Kidney tubule cell (primary cell): ENCODE data around the gene CCNI.
A peak's percentile ranks its signal among the peaks of the same experiment; 100 is the strongest.
"Not testable (repeated sequence)": the region's sequence is repeated elsewhere in the genome, so short reads cannot be mapped to it uniquely, and the experiment has no call there.

Experiments used
- DNase-seq: peaks from one replicate; pipeline ENCODE4 v3.0.0-alpha.2; 2018; ENCODE audit warnings: low spot score

The CCNI gene

GRCh38 chr4:77039796-77040195 is 36.0 kb downstream of the CCNI start:
- DNase-seq: no peak

GRCh38 chr4:77037736-77038135 is 38.1 kb downstream of the CCNI start:
- no peak for DNase-seq

- not testable (repeated sequence) for DNase-seq
Observed at GRCh38 chr4:77037168-77037567, 38.6 kb downstream of the CCNI start.

- DNase-seq: no peak
Observed at GRCh38 chr4:77036206-77036605, 39.6 kb downstream of the CCNI start.

GRCh38 chr4:77035153-77035552 is 40.6 kb downstream of the CCNI start:
- no peak for DNase-seq

- DNase-seq: no peak
Observed at GRCh38 chr4:77031544-77031943, 44.2 kb downstream of the CCNI start.

- not testable (repeated sequence) for DNase-seq
Observed at GRCh38 chr4:77029757-77030156, 46.0 kb downstream of the CCNI start.

- DNase-seq: no peak
Observed at GRCh38 chr4:77028246-77028645, 47.5 kb downstream of the CCNI start.

- no peak for DNase-seq
Observed at GRCh38 chr4:77026322-77026704, 49.5 kb downstream of the CCNI start.

GRCh38 chr4:77025643-77026321 is 50.0 kb downstream of the CCNI start:
- DNase-seq: no peak

- no peak for DNase-seq
Observed at GRCh38 chr4:77023920-77024319, 51.9 kb downstream of the CCNI start.

- DNase-seq: peak; percentile 69
Observed at GRCh38 chr4:77022560-77023179, 53.1 kb downstream of the CCNI start.

GRCh38 chr4:77021614-77022089 is 54.1 kb downstream of the CCNI start:
- no peak for DNase-seq

- DNase-seq: no peak
Observed at GRCh38 chr4:77020017-77020416, 55.8 kb downstream of the CCNI start.

- peak; percentile 90 for DNase-seq
Observed at GRCh38 chr4:77015390-77015789, 60.4 kb downstream of the CCNI start.

- peak; percentile 25 for DNase-seq
Observed at GRCh38 chr4:77014256-77014655, 61.5 kb downstream of the CCNI start.

GRCh38 chr4:77012726-77013125 is 63.1 kb downstream of the CCNI start:
- no peak for DNase-seq

- DNase-seq: peak; percentile 86
Observed at GRCh38 chr4:77010841-77011354, 64.9 kb downstream of the CCNI start.

- DNase-seq: no peak
Observed at GRCh38 chr4:77009511-77010115, 66.2 kb downstream of the CCNI start.

- peak; percentile 87 for DNase-seq
Observed at GRCh38 chr4:77007358-77008230, 68.2 kb downstream of the CCNI start.

GRCh38 chr4:77006753-77007353 is 68.9 kb downstream of the CCNI start:
- peak; percentile 17 for DNase-seq

GRCh38 chr4:77003400-77003799 is 72.4 kb downstream of the CCNI start:
- DNase-seq: no peak
